Measurements from ENCODE around the gene COL3A1.

- no peak for TF ChIP-seq CTCF (IDR thresholded peaks at IDR 0.05; ENCODE audit: low read depth, low read length)
- no peak for TF ChIP-seq POLR2A (IDR thresholded peaks at IDR 0.05; ENCODE audit: extremely low read depth, insufficient read length)
- no peak for TF ChIP-seq MYC (IDR thresholded peaks at IDR 0.05; ENCODE audit: low read depth, low read length)
- no peak for TF ChIP-seq MAX (IDR thresholded peaks at IDR 0.05; ENCODE audit: low read depth, low read length)
Measured at GRCh38 chr2:188974164-188974563, at the start of gene COL3A1.

Measured in NB4 (cell line).